HepG2 (cell line): ENCODE measurements around the gene CMTM4. TPM values are rescaled to one million over a fixed set of nuclear protein-coding genes. Genes with fewer than 3 reads are reported as not detected.

Experiments
- AHR ChIP-seq: IDR thresholded peaks from 2 replicates; pipeline ENCODE4 v1.6.1; 2018; ENCODE audit warnings: missing genetic modification reagents, missing compliant biosample characterization
- CEBPZ ChIP-seq: IDR thresholded peaks from 2 replicates; pipeline ENCODE4 v1.6.1; 2012; ENCODE audit warnings: low read length, improper control_type of control experiment
- EED ChIP-seq: sonication (generic); formaldehyde crosslinking; IDR thresholded peaks from 2 replicates; pipeline ENCODE4 v1.5.0; 2020; ENCODE audit warnings: mild to moderate bottlenecking, missing genetic modification reagents
- ETV6 ChIP-seq: sonication (generic); formaldehyde crosslinking; conservative IDR thresholded peaks from 2 replicates; pipeline ENCODE4 v1.4.0; 2020; ENCODE audit warnings: missing genetic modification reagents
- KDM3A ChIP-seq: IDR thresholded peaks from 2 replicates; pipeline ENCODE4 v1.6.1; 2018; ENCODE audit warnings: low read depth, missing compliant biosample characterization
- MAFK ChIP-seq, 2 experiments: IDR thresholded peaks in 1 of 2; conservative IDR thresholded peaks in 1 of 2; 2 replicates each; pipeline ENCODE4 v1.6.1; 2011; ENCODE audit warnings: improper control_type of control experiment in 2 of 2, low read length in 2 of 2
- MLXIP ChIP-seq: sonication (generic); formaldehyde crosslinking; IDR thresholded peaks from 2 replicates; pipeline ENCODE4 v1.9.0; 2021; ENCODE audit warnings: missing genetic modification reagents, borderline replicate concordance
- PBX2 ChIP-seq: IDR thresholded peaks from 2 replicates; pipeline ENCODE4 v1.6.1; 2016; ENCODE audit warnings: control low read depth
- SMAD9 ChIP-seq: sonication (generic); formaldehyde crosslinking; IDR thresholded peaks from 2 replicates; pipeline ENCODE4 v1.5.1; 2020; ENCODE audit warnings: mild to moderate bottlenecking, missing genetic modification reagents
- TEAD3 ChIP-seq: optimal IDR thresholded peaks from 2 replicates; pipeline ENCODE3; 2016; ENCODE audit warnings: borderline replicate concordance
- ZMYM4 ChIP-seq: sonication (generic); formaldehyde crosslinking; IDR thresholded peaks from 2 replicates; pipeline ENCODE4 v1.8.1; 2023; ENCODE audit warnings: mild to moderate bottlenecking, missing genetic modification reagents
- ZNF234 ChIP-seq: sonication (generic); formaldehyde crosslinking; conservative IDR thresholded peaks from 2 replicates; pipeline ENCODE4 v1.5.1; 2020; ENCODE audit warnings: mild to moderate bottlenecking, missing genetic modification reagents
- ZNF33B ChIP-seq: sonication (generic); formaldehyde crosslinking; IDR thresholded peaks from 2 replicates; pipeline ENCODE4 v1.5.1; 2020; ENCODE audit warnings: mild to moderate bottlenecking, missing genetic modification reagents
- ZNF512 ChIP-seq: sonication (generic); formaldehyde crosslinking; IDR thresholded peaks from 2 replicates; pipeline ENCODE4 v1.4.0; 2020; ENCODE audit warnings: mild to moderate bottlenecking, missing genetic modification reagents
- ZNF691 ChIP-seq: sonication (generic); formaldehyde crosslinking; IDR thresholded peaks from 2 replicates; pipeline ENCODE4 v1.4.0; 2020; ENCODE audit warnings: missing genetic modification reagents, low read depth, mild to moderate bottlenecking, borderline replicate concordance
- ZNF770 ChIP-seq: sonication (generic); formaldehyde crosslinking; IDR thresholded peaks from 2 replicates; pipeline ENCODE4 v1.5.0; 2020; ENCODE audit warnings: mild to moderate bottlenecking, missing genetic modification reagents
- ZSCAN29 ChIP-seq: sonication (generic); formaldehyde crosslinking; conservative IDR thresholded peaks from 2 replicates; pipeline ENCODE4 v1.4.0; 2020; ENCODE audit warnings: mild to moderate bottlenecking, missing genetic modification reagents
- polyA plus RNA-seq, 8 experiments: library from polyadenylated mRNA; depleted of rRNA in 3 of 8; stranded (reverse) in 7 of 8; unstranded in 1 of 8; fragments of >200 nt; fragmentation: Illumina TruSeq in 4 of 8; extraction: Trizol in 4 of 8; gene quantifications; 2 replicates each; pipeline versions ENCODE4 v1.2.1 to v1.2.3, GENCODE V29; 2011 to 2016; ENCODE audit warnings: low read depth in 4 of 8, missing spikeins in 1 of 8, mixed read lengths in 1 of 8; ENCODE audit not compliant: insufficient read depth in 1 of 8
- total RNA-seq, 5 experiments: library from RNA; depleted of rRNA; stranded (reverse); fragments of >200 nt; fragmentation: Illumina TruSeq; extraction: Trizol; gene quantifications; 2 replicates each; pipeline ENCODE4 v1.2.3, GENCODE V29; 2016; ENCODE audit warnings: low read depth in 1 of 5

CMTM4 gene
- total and polyA plus RNA-seq, 2 of the 13 experiments (the other 11 are each of a cell fraction or from before 2014, with no cell fraction given): 32.0 to 36.3 TPM

GRCh38 chr16:66588981-66589713 is 107.4 kb downstream of the CMTM4 start (continued):
- no peak for TF ChIP-seq PBX2 (CRISPR knock-in tag)
- TF ChIP-seq ZNF234 (CRISPR knock-in tag): no peak
- TF ChIP-seq EED (CRISPR knock-in tag): 0 out of 2 replicates have a peak, but pooled peaks have one; percentile 39
- TF ChIP-seq AHR: no peak
- no peak for TF ChIP-seq ZMYM4
- no peak for TF ChIP-seq ZSCAN29 (CRISPR knock-in tag)
- peak; percentile 47 for TF ChIP-seq TEAD3 (CRISPR knock-in tag)
- no peak for TF ChIP-seq MAFK (conservative IDR thresholded peaks at IDR 0.05 in 1 of 2, IDR thresholded peaks at IDR 0.05 in 1 of 2; ENCODE audit: low read length in 2 of 2)
- no peak for TF ChIP-seq ZNF691
- no peak for TF ChIP-seq MLXIP (CRISPR knock-in tag)
- TF ChIP-seq ZNF770 (CRISPR knock-in tag): 0 out of 2 replicates have a peak, but pooled peaks have one; percentile 32
- TF ChIP-seq ZNF33B: no peak
- no peak for TF ChIP-seq ETV6 (CRISPR knock-in tag)
- TF ChIP-seq ZNF512: no peak
- no peak for TF ChIP-seq SMAD9 (CRISPR knock-in tag)
- no peak for TF ChIP-seq KDM3A (CRISPR knock-in tag)
- TF ChIP-seq CEBPZ: no peak
